OCI-LY7 (cell line): ENCODE measurements around the gene GID8.

Experiments used
- CTCF ChIP-seq: fragments of 200-600 bp; sonication (generic); conservative IDR thresholded peaks from 2 replicates; pipeline ENCODE4 v1.5.1; 2014; ENCODE audit warnings: mild to moderate bottlenecking, antibody characterized with exemption, low read length, moderate library complexity, mixed read lengths
- EZH2phosphoT487 ChIP-seq: fragments of 200-600 bp; sonication (generic); IDR thresholded peaks from 2 replicates; pipeline ENCODE4 v1.6.1; 2018; ENCODE audit warnings: low read depth, borderline replicate concordance, mild to moderate bottlenecking, mixed run types, antibody characterized with exemption, low read length, moderate library complexity, mixed read lengths

DNA sequence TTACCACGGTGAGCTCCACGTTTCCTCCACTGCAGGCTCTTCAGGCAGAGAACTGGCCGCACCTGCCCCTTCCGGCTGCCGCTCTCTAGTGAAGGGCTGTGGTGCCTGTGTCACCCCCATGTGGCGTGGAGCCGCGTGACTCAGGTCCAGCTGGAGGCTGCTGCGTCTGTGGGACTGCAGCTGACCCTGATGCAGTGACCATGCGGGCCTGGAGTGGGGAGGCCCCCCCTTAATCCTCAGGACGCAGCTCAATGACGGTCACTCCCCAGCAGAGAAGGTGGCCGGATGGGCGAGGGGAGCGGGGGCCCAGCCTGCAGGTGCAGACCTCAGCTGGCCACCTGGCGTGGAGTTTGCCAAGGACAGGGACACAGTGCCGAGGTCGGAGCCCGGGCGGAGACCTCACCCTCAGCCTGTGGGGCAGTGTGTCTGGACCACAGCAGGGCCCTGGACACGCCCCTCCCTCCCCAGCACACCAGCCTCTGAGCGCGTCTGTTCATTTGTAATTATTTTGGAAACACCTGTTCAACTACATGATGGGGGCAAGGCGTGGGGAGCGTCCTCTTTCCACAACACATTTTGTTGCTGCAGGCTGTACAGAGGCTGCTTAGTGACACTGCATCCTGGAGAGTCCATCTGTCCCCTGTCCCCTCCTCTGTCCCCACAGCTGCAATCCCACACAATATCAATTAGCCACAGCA is 58.1 kb downstream of the GID8 start:
- TF ChIP-seq CTCF (no peak), EZH2phosphoT487 (no peak)
